GM19023 (cell line): ENCODE data around the gene SRSF7.
"Not testable (repeated sequence)": the region's sequence is repeated elsewhere in the genome, so short reads cannot be mapped to it uniquely, and the experiment has no call there.

Experiments used
- ATAC-seq: cut with Tn5 transposase; IDR thresholded peaks from one replicate; pipeline ENCODE4 v1.9.1; 2021; ENCODE audit warnings: mild to moderate bottlenecking, moderate library complexity; ENCODE audit not compliant: unreplicated experiment

The SRSF7 gene

GRCh38 chr2:38703336-38703735 is 47.8 kb downstream of the SRSF7 start:
- not testable (repeated sequence) for ATAC-seq

- no peak for ATAC-seq
Measured at GRCh38 chr2:38702413-38702812, 48.7 kb downstream of the SRSF7 start.

- ATAC-seq = no peak
Measured at GRCh38 chr2:38701542-38701941, 49.6 kb downstream of the SRSF7 start.

DNA sequence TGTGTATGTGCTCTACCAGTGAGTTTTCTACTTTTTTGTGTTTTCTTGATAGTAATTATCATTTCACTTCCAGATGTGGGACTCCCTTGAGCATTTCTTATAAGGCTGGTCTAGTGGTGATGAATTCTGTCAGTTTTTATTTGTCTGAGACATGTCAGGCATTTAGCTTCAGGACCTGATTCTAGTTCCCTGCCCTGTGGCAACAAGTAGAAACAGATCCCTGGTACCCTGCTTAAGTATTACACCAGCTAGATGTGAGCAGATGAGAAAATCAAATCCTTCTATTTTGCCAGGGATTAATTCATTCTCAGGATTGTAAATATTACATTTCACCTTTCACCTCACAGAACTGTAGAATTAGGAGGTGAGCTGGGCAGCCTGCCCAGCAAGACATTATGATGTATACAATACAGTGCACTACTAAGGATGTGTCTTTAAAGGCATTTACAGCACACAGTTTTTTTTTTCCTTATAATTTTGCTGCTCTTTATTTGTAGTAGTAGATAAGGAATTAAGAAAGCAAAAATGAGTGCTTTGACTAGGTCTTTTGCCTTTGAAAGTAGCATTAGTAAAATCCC is 50.2 kb downstream of the SRSF7 start:
- no peak for ATAC-seq

DNA sequence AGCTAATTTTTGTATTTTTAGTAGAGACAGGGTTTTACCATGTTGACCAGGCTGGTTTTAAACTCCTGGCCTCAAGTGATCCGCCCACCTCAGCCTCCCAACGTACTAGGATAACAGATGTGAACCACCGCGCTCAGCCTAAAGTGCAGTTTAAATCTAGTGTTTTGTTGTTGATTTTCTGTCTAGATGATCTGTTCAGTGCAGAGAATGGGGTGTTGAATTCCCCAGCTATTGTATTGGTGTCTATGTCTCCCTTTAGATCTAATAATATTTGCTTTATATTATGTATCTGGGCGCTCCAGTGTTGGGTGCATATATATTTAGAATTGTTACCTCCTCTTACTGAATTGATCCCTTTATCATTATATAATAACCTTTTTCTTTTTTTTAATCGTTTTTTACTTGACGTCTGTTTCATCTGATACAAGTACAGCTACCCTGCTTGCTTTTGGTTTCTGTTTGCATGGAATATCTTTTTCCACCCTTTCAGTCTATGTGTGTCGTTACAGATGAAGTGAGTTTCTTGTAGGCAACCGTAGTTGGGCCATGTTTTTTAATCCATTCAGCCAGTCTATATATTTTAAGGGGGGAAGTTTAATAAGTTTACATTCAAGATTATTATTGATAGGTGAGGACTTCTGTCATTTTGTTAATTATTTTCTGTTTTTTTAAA is 50.9 kb downstream of the SRSF7 start:
- ATAC-seq = no peak

DNA sequence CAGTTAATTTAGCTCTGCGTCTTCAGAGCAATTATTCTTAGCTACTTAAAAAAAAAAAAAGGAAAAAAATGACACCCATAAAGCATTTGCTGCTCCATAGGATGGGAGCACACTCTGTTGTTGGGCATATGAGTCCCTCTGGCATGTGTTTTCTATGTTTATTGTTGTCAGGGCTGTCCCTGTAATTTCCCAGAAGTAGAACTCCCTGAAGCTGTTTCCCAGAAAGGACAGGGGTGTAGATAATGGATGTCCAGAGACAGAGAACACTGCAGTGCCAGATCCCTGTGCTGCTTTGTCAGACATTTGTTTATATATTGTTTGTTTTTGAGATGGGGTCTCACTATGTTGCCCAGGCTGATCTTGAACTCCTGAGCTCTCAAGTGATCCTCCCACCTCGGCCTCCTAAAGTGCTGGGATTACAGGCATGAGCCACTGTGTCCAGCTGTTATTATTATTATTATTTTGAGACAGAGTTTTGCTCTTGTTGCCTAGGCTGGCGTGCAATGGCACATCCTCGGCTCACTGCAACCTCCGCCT is 52.6 kb downstream of the SRSF7 start:
- no peak for ATAC-seq

DNA sequence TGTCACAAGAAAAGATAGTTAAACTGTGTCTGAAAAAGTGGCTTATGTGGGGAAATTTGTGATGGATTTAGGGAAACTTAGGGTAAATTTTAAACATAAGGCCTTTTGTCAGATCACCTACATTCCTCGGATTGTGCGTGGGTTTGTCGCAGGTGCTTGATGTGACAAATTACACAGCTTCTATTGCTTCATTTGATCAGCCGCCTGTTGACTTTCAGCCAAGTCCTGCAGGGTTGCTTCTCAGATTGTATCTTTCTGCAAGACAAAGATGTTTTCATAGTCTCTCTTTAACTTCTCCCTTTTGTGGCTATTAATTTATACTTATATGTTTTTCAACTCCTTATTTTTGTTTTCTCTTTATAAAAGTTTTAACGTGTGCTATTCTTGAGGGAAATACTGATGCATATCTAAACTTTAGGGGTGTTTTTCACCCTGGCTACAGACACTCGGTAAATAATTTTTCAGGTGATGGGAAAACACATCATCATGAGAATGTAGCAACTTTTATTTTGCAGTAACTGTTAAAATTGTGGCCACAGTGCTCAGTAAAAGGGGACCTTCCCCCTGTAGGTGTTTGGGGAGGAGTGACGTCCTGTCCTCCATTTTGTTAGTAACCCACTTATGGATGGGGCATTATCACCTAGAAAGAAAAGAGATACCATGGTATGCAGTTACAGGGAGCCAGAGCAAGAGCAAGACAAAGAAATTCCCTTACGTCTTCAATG is 53.9 kb downstream of the SRSF7 start:
- no peak for ATAC-seq
